BJ (cell line): Measurements from ENCODE around the gene PPHLN1. TPM values are rescaled to one million over a fixed set of nuclear protein-coding genes. Genes with fewer than 3 reads are reported as not detected.
"Not testable (repeated sequence)": the region's sequence is repeated elsewhere in the genome, so short reads cannot be mapped to it uniquely, and the experiment has no call there.

Experiments
- CTCF ChIA-PET: fragments of 350-600 bp; formaldehyde crosslinking; extraction: SDS; loops from one replicate; lab custom pipeline; 2021; ENCODE audit warnings: antibody characterized with exemption, inconsistent platforms; lab: Yijun Ruan, JAX
- POLR2A ChIA-PET: fragments of 300-600 bp; sonication (Branson Sonifier 250); formaldehyde crosslinking; extraction: SDS; loops from one replicate; lab custom pipeline; 2021; ENCODE audit warnings: antibody characterized with exemption; lab: Charles Lee
- DNase-seq: peaks from one replicate; pipeline ENCODE4 v3.0.0-alpha.2; 2011; ENCODE audit warnings: low read depth
- H3K27me3 ChIP-seq: 2 replicates; pipeline ENCODE4 v1.6.0; 2011; ENCODE audit warnings: low read length; ENCODE audit not compliant: control insufficient read depth, insufficient read depth
- H3K36me3 ChIP-seq: 2 replicates; pipeline ENCODE4 v1.5.1; 2011; ENCODE audit warnings: low read length; ENCODE audit not compliant: control insufficient read depth, insufficient read depth
- H3K4me3 ChIP-seq: 2 replicates; pipeline ENCODE4 v1.5.1; 2011; ENCODE audit warnings: low read depth, mild to moderate bottlenecking, control low read depth, low read length
- polyA plus RNA-seq: library from polyadenylated mRNA; depleted of rRNA; stranded (reverse); fragments of >200 nt; gene quantifications from 2 replicates; pipeline ENCODE4 v1.2.3, GENCODE V29; 2011
- TF ChIP-seq, protein P1 (sequence below): IDR thresholded peaks from 2 replicates; pipeline ENCODE4 v1.5.1; 2011; ENCODE audit warnings: low read depth, mild to moderate bottlenecking, control low read depth, inconsistent platforms, low read length, moderate library complexity; ENCODE audit not compliant: insufficient read depth

The PPHLN1 gene
- polyA plus RNA-seq, 1 experiment: 29.1 TPM

DNA sequence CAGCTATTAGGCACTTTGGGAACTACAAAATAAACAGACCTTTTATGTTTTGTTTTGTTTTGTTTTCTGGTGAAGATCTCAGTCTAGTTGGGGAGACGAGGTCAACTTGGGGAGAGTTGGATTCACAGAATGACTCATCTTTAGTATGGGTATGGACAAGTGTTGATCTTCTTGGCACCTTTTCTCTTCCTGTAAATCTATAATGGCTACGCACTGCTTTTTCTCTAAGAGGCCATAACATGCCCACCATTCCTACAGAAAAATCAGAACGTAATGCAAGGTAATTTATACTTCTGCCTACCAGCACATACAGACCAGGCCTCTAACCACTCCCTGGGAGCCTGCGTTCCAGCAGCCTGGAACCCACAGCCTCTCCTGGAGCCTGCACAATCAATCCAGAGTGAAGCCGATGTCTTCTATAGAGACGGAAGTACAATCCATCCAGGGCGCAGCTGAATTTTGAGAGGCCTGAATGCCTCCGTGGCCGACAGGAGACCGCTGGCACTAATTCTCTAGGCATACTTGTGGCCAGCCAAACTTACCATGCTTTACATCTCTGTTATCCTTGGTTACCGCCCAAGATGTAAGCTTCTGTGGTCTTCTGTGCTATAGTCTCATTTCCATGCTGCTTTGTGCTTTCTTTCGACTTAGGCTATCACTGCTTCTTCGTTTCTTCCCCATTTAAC is 717 bp downstream of the PPHLN1 start:
- Histone ChIP-seq H3K36me3 (no peaks in the 10 kb centered on the region), H3K27me3 (no peaks in the 10 kb centered on the region), H3K4me3 (peak overlapping the region; percentile 75)
- CTCF ChIA-PET: interaction anchor here (1.3 kb wide), 1 partner anchor 11 kb away, joined by 3 read pairs; no protein-coding TSS in a partner anchor
- no peak for DNase-seq
- TF ChIP-seq, protein P1, sequence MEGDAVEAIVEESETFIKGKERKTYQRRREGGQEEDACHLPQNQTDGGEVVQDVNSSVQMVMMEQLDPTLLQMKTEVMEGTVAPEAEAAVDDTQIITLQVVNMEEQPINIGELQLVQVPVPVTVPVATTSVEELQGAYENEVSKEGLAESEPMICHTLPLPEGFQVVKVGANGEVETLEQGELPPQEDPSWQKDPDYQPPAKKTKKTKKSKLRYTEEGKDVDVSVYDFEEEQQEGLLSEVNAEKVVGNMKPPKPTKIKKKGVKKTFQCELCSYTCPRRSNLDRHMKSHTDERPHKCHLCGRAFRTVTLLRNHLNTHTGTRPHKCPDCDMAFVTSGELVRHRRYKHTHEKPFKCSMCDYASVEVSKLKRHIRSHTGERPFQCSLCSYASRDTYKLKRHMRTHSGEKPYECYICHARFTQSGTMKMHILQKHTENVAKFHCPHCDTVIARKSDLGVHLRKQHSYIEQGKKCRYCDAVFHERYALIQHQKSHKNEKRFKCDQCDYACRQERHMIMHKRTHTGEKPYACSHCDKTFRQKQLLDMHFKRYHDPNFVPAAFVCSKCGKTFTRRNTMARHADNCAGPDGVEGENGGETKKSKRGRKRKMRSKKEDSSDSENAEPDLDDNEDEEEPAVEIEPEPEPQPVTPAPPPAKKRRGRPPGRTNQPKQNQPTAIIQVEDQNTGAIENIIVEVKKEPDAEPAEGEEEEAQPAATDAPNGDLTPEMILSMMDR: no peak
- POLR2A ChIA-PET: no interaction called here

DNA sequence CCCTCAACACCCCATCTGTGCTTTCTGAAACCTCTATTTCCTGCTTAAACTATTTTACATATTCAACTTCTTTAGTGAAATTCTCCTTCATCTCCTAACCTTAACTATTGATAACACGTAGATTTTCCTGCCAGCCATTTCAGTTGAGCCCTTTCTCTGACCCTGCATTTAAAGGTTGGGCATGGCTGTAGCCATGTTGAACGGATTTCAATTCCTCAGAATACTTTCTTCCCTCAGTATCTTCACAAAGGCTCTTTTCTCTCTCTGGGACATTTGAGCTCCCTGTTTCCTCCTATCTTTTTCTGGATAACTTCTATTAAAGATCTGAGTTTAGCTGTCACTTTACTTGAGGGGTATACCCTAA is 1.2 kb downstream of the PPHLN1 start:
- no peaks in the 10 kb centered on the region for H3K36me3 ChIP-seq
- ChIA-PET CTCF (no interaction called here), POLR2A (no interaction called here)
- peak overlapping the region; percentile 75 for H3K4me3 ChIP-seq
- TF ChIP-seq, protein P1: no peak
- no peaks in the 10 kb centered on the region for H3K27me3 ChIP-seq
- no peak for DNase-seq

DNA sequence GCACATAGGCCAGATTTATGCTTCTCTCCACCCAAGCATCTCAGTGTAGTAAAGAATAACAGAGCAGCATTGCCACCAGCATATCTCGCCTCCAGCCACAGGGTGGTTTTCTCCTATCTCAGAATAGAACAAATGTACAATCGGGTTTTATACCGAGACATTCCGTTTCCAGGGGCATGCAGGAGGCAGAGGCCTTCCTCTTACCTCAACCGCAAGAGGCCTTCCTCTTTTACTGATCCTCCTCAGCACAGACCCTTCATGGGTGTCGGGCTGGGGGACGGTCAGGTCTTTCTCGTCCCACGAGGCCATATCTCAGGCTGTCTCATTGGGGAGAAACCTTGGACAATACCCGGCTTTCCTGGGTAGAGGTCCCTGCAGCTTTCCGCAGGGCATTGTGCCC is 4.1 kb downstream of the PPHLN1 start:
- H3K36me3 ChIP-seq, POLR2A ChIA-PET, H3K4me3 ChIP-seq, DNase-seq, H3K27me3 ChIP-seq, CTCF ChIA-PET: not testable (repeated sequence)

DNA sequence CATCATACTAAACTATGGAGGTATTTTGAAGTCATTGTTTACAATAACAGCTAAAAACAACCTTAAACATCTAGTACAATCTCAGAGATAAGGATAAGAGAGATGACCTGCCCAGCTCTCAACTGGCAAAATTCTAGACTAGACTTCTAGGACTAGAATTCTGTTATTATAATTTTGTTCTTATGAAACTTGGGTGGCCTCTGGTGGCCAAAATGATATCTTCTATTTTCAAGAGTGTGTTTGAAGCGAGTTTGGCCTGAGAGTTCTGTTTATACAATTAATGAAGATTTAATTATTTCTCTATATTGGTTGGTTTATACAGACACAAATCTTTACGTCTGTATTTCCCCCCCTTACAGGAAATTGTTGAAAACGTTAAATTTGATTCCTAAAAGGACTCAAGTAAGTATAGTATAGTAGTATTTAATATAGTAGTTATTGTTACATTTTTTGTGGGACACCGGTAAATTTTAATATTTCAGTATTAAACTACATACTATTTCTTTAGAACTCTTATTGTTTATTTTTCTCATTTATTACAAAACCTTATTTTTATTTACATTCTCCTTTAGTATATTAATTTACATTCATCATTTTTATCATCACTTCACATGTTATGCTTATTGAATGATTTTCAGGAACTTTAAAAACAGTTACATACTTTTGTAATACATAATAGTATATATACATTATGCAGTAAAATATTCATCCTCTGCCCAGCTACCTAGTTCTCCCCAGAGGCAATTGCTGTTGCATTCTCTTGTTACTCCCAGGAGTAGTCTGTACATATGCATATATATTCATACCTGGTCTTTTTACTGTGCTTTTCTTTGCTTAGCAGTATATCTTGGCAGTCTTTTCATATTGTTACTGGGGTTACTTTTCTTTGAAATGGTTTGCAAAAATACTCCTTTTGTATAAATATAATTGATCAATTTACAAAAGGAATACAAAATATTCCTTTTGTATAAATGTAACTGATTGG is 6.6 kb downstream of the PPHLN1 start:
- H3K36me3 ChIP-seq: peaks cover 1% of the 10 kb centered on the region; the same call in 1 of the 2 replicates
- ChIA-PET CTCF (interaction anchor here (0.6 to 1.8 kb wide), 10 partner anchors 39 to 548 kb away, joined by 3 to 7 read pairs (median 4); no protein-coding TSS in a partner anchor), POLR2A (no interaction called here)
- DNase-seq: no peak
- H3K4me3 ChIP-seq: no peak overlapping the region
- TF ChIP-seq, protein P1: peak; percentile 63
- no peaks in the 10 kb centered on the region for H3K27me3 ChIP-seq

DNA sequence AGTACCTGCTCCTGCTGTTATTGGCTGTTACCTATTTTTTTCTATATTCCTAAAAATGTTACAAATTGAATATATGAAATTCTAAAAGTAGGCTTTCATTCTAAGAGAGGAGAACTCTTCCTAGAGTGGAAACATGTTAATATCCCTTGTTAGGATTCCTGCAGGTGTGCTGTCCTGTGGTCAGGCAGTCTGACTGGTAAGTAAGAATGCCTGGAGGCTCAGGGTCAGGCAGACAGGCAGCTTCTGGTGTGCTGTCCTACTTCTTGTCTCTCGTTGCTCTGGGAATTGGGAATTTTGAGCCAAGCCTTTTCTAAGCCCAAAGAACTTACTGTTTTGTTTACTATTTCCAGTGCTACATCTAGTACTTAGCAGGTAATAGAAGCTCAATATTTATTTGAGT is 10.3 kb downstream of the PPHLN1 start:
- POLR2A ChIA-PET: interaction anchor here (0.6 kb wide), 1 partner anchor 9 kb away, joined by 3 read pairs; no protein-coding TSS in a partner anchor
- no peak for DNase-seq
- TF ChIP-seq, protein P1: no peak
- CTCF ChIA-PET: interaction anchor here (1.2 kb wide), 1 partner anchor 36 kb away, joined by 5 read pairs; no protein-coding TSS in a partner anchor
- Histone ChIP-seq H3K4me3 (no peak overlapping the region), H3K36me3 (peaks cover 1% of the 10 kb centered on the region; the same call in 1 of the 2 replicates), H3K27me3 (no peaks in the 10 kb centered on the region)
